ENCODE results near the gene NDRG4. TPM values are rescaled to one million over a fixed set of nuclear protein-coding genes. Genes with fewer than 3 reads are reported as not detected.
A peak's percentile ranks its signal among the peaks of the same experiment; 100 is the strongest.

Gene NDRG4
- total RNA-seq, 1 donor from 2014 or later: 42.9 TPM

- Mint-ChIP-seq H3K4me1 (ENCODE audit: unreplicated experiment) (peaks cover 15% of the 10 kb centered on the region), H3K9me3 (no peaks in the 10 kb centered on the region), H3K27ac (peak within 1 kb of the TSS; percentile 96), H3K4me3 (peak within 1 kb of the TSS; percentile 97), H3K27me3 (no peaks in the 10 kb centered on the region), H3K36me3 (peaks cover 14% of the 10 kb centered on the region)
- peak; percentile 62 for TF ChIP-seq CTCF (conservative IDR thresholded peaks at IDR 0.05)
- peak; percentile 93 for DNase-seq (ENCODE audit: extremely low spot score, unreplicated experiment)
These were observed 15.4 kb downstream of the NDRG4 start, which contains the start of gene SETD6 for GRCh38 chr16:58515125-58515870. SETD6 (plus strand) TSS chr16:58515517; CDS start chr16:58515538, 21 bp downstream.

DNA sequence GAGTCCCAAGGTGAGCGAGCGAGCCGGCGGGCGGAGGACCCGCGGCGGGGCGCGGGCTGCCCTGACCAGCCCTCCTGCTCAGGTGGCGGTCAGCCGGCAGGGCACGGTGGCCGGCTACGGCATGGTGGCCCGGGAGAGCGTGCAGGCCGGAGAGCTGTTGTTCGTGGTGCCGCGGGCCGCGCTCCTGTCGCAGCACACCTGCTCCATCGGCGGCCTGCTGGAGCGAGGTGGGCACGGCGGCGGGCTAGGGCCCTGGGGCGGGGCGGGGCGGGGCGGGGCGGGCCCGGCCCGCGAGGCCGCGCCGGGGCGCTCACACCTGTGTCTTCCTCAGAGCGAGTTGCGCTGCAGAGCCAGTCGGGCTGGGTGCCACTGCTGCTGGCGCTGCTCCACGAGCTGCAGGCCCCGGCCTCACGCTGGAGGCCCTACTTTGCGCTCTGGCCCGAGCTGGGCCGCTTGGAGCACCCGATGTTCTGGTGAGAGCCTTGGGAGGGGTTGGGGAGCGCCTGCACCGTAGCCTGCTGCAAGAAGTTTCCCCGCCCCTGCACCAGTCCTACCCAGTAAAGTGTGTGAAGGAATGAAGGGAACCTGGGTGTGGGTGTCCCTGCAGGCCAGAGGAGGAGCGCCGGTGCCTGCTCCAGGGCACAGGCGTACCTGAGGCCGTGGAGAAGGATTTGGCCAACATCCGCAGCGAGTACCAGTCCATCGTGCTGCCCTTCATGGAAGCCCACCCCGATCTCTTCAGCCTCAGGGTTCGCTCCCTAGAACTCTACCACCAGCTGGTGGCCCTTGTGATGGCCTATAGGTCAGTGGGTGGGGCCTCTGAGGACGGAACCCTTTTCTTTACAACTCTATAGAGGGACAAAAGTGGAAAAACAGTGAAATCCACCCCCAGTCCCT, 16.2 kb downstream of the NDRG4 start:
- H3K27ac Mint-ChIP-seq: peak overlapping the region; percentile 96
- peaks cover 17% of the 10 kb centered on the region for H3K36me3 Mint-ChIP-seq
- peak; percentile 24 for TF ChIP-seq CTCF (conservative IDR thresholded peaks at IDR 0.05)
- DNase-seq (ENCODE audit: extremely low spot score, unreplicated experiment): no peak
- H3K4me3 Mint-ChIP-seq: peak overlapping the region; percentile 97
- no peaks in the 10 kb centered on the region for H3K9me3 Mint-ChIP-seq
- H3K4me1 Mint-ChIP-seq (ENCODE audit: unreplicated experiment): peaks cover 15% of the 10 kb centered on the region
- no peaks in the 10 kb centered on the region for H3K27me3 Mint-ChIP-seq

DNA sequence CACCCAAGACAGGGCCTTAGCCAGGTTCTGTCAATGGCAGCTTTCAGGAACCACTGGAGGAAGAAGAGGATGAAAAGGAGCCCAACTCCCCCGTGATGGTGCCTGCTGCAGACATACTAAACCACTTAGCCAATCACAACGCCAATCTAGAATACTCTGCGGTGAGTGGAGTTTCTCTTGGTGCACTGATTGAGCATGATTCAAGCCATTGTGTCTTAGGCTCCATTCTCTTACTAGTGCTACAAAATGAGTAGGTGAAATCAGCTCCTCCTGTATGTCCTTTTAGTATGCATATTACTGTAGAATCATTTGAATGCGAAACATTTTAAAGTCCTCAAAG, 16.8 kb downstream of the NDRG4 start:
- no peak for DNase-seq (ENCODE audit: extremely low spot score, unreplicated experiment)
- peak overlapping the region; percentile 84 for H3K27ac Mint-ChIP-seq
- TF ChIP-seq CTCF (conservative IDR thresholded peaks at IDR 0.05): no peak
- peak overlapping the region; percentile 81 for H3K4me3 Mint-ChIP-seq
- no peaks in the 10 kb centered on the region for H3K27me3 Mint-ChIP-seq
- peaks cover 17% of the 10 kb centered on the region for H3K36me3 Mint-ChIP-seq
- no peaks in the 10 kb centered on the region for H3K9me3 Mint-ChIP-seq
- peaks cover 15% of the 10 kb centered on the region for H3K4me1 Mint-ChIP-seq (ENCODE audit: unreplicated experiment)

- Mint-ChIP-seq H3K4me3 (peak overlapping the region; percentile 3), H3K36me3 (peaks cover 26% of the 10 kb centered on the region), H3K9me3 (no peaks in the 10 kb centered on the region), H3K4me1 (ENCODE audit: unreplicated experiment) (peaks cover 15% of the 10 kb centered on the region), H3K27ac (peak overlapping the region; percentile 30), H3K27me3 (no peaks in the 10 kb centered on the region)
- no peak for TF ChIP-seq CTCF (conservative IDR thresholded peaks at IDR 0.05)
- DNase-seq (ENCODE audit: extremely low spot score, unreplicated experiment): no peak
These were observed 18.4 kb downstream of the NDRG4 start for GRCh38 chr16:58518083-58518979.

DNA sequence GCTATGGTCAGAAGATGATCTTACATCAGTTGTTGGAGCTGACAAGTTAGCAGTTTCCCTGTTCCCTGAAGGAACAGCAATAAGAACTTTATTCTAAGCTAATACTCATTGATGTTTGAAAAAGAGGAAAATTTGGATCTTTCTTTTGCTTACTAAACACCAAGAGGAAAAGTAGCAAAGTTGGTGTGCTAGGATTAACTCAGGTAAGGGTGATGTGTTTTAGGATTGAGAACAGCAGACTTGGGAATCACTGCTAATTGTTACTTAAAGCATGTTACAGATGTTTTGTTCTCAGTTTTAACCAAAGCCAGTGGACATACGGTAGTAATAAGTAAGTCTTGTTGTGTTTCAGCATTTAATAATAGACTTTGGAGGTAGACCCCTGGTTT, 19.0 kb downstream of the NDRG4 start:
- DNase-seq (ENCODE audit: extremely low spot score, unreplicated experiment): no peak
- peaks cover 13% of the 10 kb centered on the region for H3K4me1 Mint-ChIP-seq (ENCODE audit: unreplicated experiment)
- no peak for TF ChIP-seq CTCF (conservative IDR thresholded peaks at IDR 0.05)
- H3K4me3 Mint-ChIP-seq: no peak overlapping the region
- no peaks in the 10 kb centered on the region for H3K9me3 Mint-ChIP-seq
- no peaks in the 10 kb centered on the region for H3K27me3 Mint-ChIP-seq
- H3K36me3 Mint-ChIP-seq: peaks cover 27% of the 10 kb centered on the region
- no peak overlapping the region for H3K27ac Mint-ChIP-seq

All from type B pancreatic cell (in vitro differentiated cells).